Germinal center (tissue), 1 donor: ENCODE data around the gene ALAD.
"Not testable (repeated sequence)": the region's sequence is repeated elsewhere in the genome, so short reads cannot be mapped to it uniquely, and the experiment has no call there.

Experiments
- DNase-seq: peaks from one replicate; pipeline ENCODE4 v3.0.0; 2012; ENCODE audit warnings: mixed read lengths, low spot score

Gene ALAD

DNA sequence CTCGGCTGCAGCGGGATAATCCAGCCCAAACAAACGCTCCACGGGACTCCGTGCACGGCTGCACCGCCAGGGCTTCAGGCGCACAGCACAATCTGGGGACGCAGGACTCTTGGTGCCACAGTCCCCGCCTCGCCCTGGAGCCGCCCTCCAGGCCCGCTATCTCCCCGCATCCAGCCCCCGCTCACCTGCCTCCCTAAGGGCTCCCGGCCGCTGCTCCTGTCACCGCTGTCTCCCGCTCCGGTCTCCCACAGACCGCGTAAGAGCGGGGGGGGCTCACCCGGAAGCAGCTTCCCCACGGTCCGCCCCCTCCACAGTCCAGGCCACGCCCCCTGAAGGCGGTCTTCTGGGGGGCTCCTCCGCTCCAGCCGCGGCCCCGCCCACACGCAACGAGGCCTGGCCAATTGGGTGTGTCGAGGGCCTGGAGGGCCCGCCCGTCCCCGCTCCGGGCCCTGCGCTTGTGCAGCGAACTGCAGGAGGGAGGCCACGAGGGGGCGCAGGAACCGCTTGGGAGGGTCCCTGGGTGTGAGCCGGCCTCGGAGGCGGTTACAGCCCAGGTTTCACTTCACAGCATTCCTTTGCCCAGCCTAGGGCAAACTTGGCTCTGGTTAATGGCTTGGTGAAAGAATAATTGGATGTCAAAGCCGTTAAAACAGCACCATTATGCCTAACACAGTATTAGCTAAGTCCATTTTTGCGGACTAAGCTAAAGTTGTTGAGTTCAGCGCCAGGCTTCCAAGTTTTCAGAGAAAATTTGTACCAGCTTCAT, at the start of gene ALAD:
ALAD (minus strand) TSS at position 258 of the 766 bp plus-strand sequence. CDS start 7,725 bp downstream, outside the sequence.
- peak; percentile 99 for DNase-seq

DNA sequence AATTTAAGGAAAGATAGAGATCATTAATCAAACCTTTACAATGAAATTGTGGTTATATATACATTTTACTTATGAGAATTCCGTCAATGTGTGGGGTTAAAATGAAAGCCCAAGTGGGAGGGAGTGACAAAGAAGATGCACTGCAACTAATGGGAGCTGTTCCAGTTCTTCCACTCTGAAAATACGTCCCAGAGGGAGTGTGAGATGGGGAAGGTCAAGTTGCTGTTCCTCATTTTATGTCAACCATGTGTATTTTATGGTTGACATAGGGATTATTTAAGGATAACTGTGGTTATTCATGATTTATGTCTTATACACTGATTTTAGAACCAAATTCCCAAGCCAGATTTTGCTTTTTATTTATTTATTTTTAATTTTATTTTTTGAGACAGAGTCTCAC, 48.3 kb upstream of the ALAD start:
- no peak for DNase-seq

DNA sequence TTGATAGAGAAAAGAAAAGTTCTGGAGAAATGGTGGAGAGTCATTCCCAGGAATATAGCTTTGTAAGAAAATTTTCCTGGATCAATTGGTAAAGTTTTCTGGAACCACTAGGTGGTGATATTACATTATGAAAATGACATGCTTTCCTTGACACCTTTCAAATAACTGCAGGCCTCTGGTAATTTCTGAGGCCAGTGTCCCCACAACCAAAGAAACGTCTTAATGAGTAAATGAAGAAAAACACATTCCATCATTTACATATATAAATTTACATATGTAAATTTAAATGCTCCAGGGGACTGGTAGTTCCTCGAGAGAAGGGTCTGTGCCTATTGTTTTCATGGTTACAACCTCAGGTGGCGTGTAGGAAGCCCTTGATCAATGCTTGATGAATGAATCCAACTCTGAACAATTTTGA, 45.2 kb upstream of the ALAD start:
- peak; percentile 47 for DNase-seq

DNA sequence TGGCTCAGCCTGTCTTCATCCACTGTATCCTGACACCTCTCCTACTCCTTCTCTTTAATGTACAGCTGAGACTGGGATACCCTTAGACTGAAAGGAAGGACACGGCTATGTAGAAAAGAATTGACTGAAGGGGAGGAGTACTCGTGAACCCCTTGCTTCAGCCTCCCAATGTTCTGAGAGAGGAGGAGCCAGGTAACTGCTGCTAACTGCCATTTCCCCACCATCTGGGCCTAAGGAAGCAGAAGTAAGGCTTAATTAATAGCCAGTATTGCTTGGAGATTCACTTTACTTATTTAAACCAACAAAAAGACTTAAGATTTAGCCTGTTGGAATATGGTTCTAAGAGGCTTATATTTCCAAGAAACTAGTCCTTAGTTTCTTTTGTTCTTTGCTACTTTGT, 43.7 kb upstream of the ALAD start:
- no peak for DNase-seq

DNA sequence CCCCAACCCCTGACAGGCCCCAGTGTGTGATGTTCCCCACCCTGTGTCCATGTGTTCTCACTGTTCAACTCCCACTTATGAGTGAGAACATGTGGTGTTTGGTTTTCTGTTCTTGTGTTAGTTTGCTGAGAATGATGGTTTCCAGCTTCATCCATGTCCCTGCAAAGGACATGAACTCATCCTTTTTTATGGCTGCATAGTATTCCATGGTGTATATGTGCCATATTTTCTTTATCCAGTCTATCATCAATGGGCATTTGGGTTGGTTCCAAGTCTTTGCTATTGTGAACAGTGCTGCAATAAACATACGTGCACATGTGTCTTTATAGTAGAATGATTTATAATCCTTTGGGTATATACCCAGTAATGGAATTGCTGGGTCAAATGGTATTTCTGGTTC, 36.6 kb upstream of the ALAD start:
- DNase-seq = not testable (repeated sequence)

DNA sequence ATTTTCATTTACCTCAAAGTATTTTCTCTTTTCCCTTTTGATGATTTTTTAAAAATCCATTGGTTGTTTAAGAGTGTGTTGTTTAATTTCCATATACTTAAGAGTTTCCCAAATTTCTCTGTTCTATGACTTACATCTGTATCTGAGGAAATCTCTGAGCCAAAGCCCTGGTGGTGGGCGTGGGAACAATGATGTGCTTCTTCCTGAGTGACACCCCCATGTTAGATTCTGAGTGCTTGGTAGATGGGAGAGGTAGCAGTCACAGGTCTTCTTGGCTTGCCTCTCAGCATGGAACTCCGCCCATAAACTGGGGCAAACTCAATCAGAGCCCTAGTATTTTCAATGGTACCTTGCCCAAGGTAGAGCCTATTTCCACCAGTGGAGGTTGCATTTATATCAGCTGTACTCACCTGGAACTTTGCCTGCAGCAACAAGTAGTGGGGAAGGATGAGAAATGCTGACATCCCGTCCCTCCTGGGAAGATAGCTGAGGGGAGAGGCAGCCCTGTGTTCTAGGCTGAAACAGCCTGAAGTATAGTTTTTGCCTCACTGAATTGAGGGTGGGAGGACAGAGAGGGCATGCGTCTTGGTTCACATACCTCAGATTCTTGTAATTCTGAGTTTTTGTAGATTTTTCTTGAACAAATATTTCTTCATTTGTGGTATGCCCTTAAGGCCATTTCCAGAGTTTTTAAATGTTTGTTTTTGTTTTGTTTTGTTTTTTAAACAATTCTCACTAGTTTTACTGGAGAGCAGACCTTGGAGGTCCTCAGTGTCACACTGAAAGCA, 35.8 kb upstream of the ALAD start:
- DNase-seq = no peak

DNA sequence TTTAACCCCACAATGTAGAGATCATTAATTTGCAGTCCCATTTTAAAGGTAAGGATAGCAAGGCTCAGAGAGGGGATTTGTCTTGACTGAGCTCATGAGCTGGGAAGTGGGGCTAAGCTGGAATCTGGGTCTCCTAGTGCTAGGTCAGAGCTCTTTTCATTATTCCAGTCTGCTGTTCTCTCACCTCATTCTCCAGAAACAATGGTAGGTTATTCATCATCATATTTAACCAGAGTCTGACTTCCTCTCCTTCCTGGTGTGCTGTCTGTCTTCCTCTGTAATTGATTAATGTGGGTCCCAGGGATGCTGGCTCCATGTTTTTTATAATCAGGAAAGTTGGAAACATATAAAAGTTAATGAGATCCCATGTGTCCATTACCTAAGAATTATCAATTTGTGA, 30.1 kb upstream of the ALAD start:
- DNase-seq = no peak

DNA sequence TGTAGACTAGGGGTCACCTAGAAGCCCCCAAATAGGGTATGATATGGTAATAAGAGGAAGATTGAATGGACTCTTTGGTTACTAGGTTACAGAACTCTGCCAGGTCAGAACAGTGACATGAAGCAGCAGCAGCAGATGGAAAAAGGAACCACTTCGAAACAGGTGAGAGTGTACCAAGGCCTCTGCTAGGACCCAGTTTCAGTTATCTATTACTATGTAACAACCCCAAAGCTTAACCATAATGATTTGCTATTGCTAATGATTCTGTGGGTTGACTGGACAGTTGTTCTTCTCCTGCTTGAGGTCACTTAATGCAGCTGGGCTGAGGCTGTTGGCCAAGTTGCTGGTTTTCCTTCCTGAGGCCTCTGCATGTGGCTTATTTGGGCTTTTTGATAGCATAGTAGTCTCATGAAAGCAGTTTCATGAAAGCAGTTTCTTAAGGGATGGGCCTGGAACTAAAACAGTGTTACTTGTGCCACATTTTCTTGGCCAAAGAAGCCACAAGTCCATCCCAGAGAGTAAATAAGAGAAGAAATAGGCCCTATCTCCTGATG, 27.1 kb upstream of the ALAD start:
- no peak for DNase-seq

DNA sequence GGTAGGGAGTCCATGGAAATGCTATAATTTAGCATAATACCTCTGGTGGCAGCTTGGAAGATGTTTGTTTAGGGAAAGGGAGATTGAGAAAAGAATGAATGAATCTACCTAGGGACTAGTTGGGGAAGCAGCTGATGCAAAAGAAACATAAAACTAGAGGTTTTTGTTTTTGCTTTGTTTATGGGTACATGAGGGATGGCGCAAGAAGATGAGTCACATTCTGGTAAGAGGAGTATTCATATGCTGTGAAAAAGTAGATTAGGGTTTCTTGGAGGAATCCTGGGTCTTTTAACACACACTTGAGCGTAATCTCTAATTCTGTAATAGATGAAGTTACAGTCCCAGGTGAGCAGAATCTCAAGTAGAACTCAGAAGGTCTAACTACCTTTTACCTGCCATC, 26.5 kb upstream of the ALAD start:
- no peak for DNase-seq

DNA sequence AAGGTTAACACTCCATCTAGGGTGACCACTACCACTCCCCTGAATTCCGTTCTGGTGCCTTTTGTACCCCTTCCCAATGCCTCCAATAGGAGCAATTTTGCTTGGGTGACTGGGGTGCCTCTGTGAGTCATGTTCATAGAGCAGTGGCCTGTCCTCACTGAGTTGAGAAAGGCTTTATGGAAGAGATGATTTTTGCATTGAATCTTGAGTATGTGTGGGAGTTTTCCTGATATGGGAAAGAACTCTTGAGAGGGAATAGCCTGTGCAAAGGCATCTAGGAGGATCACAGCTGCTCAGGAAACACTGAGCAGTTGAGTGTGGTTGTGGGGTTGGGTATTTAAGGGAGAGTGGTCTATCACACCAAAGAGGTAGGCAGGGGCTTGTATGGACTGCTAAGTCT, 25.6 kb upstream of the ALAD start:
- no peak for DNase-seq

DNA sequence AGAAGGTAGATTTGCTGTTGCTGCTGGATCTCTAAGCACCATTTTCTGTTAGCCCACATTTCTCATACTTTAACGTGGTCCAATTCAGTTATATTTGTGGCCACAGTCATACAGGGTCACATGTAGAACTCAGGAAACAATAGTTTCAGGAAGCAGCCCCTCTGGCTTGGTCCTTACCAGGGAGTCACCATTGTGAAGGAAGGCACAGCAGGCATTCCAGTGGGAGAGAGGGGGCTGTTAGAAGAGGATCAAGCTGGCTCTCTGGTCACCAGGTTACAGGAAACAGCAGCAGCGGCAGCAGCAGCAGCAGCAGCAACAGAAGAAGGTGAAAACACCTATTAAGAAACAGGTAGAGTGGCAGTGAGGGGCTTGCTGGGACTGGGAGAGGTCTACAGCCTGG, 24.0 kb upstream of the ALAD start:
- DNase-seq = no peak

DNA sequence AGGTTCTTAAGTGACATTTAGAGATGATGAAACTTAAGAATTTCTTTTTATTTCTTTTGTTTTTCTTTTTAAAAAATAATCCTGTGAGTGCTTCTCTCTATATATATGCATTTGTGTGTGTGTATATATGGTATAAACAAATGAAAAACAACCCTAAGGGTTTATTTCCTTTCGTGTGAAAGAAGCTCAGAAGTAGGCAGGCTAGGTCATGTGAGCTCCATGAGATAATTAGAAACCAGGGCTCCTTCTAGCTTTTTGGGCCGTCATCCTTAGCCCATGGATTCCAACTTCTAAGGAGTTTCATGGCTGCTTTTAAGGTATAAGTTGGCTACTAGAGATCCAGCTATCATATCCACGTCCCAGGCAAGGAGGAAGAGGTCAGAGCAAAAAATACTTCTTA, 20.6 kb upstream of the ALAD start:
- DNase-seq = no peak

DNA sequence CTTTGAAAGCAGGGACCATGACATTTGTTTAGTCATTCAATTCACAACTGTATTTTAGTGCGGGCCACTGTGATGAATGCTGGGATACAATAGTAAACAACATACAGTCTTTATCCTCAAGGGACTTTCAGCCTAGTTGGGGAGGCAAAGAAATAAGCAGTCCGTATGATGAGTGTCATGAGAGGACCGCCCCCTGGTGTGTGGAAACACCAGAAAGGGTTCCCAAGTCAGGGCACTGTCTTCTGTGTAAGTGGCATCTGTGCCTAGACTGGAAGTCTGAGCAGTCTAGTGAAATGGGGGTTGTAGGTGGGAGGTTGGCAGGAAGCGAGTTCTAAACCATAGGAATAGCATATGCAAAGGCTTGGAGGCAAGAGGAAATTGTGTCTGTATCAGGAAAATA, 16.3 kb upstream of the ALAD start:
- no peak for DNase-seq

DNA sequence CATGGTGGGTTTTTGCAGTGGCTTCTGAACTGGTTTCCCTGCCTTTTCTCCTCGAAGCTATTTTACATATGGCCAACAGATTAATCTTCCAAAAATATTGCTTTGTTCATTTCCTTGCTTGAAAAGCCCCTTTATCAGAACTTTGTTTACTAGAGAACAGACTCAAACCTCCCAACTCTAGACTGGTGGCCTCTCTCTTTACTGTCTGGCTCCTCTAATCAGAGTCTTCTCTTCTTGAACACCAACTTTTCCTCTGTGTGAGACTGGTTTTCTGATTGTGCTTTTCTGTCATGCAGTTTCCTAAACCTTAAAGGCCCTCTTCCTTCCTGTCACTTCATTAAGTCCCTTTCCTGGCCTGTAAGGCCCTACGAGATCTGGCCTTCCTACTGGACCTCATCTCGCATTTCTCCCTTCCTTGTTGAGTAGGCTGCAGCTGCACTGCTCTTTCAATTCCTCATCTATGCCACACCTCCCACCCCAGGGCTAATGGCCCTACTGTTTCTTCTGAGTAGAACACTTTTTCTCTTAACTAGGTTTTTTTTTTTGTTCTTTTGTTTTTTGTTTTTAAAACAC, 15.2 kb upstream of the ALAD start:
- peak; percentile 61 for DNase-seq

DNA sequence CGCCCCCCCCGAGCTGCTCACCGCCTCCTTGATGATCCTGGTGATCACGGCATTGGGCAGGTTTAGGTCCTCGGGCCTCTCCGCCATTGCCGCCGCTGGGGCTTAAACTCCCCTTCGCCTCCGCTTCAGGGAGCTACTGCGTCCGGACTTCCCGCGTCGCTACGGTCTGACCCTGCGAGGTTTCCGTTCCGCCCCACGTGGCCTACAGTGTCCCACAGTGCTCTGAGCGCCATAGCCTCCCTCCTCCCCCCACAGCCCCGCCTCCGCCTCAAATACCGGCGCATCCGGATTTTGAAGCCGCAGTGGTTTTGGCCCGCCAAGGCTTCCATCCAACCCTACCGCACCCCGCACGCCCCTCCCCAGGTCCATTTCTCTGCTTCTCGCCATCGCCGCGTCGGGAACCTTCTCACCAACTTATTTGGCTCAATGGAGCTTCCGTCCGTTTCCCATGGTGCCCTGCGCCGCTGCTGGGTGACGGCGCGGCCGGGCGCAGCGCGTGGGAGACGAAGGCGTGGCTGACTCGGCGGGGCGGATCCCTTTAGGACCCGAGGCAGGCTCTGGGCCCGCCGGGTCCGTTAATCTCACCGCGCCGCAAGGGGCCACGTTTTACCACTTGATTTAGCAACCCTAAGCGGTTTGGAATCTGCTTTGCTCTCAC, 9.3 kb upstream of the ALAD start, which contains the start of the genes C9orf43 and POLE3:
C9orf43 (plus strand) TSS at position 541 of the 658 bp plus-strand sequence. CDS start 2,747 bp downstream, outside the sequence.
POLE3 (minus strand) TSS at position 469 of the 658 bp plus-strand sequence; CDS start at position 87, 382 bp downstream.
- peak; percentile 94 for DNase-seq

DNA sequence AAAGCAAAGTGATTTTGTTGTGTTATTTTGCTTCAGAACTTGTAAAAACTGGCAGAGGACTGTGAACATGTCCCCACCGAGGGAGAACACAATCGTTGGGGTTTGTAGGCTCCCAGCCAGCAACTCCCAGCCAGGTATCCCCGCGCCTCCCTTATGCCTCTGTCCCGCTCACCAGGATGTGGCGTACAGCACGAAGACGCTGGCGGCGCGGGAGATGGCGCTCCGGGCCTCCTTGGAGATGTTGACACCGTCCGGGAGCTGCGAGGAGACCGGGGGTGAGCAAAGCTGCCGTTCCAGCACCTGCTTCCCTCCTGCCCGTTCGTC, 8.8 kb upstream of the ALAD start:
- DNase-seq = no peak

DNA sequence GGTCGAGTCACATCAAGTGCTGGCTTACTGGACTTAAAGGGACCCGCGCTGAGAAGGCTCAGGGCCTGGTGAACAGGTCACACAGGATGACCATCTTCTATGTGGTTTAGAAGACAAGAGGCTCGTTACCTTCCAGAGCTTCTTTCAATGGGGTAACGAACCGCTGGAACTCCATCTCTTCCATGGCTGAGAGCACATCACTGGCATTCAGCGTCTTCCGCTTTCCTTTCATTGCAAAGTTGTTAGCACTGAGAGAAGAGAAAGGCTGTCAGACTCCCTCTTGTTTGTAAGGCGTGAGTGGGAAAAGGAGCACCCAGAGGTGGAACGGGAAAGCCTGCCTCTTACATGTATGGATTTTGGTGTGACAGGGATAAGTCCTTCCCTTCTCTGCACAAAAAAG, 8.4 kb upstream of the ALAD start:
- DNase-seq = no peak

DNA sequence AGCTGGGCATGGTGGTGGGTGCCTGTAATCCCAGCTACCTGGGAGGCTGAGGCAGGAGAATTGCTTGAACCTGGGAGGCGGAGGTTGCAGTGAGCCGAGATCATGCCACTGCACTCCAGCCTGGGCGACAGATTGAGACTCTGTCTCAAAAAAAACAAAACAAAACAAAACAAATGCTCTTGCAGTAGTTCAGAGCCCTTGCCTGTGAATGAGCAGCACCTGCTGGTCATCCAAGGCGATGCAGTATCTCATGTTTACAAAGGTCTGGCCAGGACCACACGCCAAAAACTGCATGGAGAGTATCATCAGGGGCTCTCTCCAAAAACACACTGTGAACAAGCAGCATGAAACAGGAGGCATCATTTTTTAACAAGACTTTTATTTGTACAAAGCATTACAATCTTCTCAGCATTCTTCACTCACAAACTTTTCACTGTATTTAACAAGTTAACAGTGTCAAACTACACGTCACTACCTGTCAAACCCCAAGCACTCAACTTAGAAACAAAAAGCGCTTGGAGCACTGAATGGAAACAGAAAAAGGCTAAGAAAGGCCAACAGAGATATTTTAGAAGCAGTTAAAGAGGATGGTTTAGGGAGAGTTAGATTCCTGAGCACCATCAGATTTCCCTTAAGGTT, 5.9 kb upstream of the ALAD start:
- peak; percentile 58 for DNase-seq

DNA sequence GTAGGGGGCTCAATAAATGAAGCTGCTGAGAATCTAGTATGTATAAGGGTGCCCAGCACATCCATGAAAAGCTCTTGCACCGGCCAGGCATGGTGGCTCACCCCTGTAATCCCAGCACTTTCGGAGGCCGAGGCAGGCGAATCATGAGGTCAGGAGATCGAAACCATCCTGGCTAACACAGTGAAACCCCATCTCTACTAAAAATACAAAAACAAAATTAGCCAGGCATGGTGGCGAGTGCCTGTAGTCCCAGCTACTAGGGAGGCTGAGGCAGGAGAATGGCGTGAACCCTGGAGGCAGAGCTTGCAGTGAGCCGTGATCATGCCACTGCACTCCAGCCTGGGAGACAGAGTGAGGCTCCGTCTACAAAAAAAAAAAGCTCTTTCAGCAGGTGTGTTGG, 5.3 kb upstream of the ALAD start:
- not testable (repeated sequence) for DNase-seq

DNA sequence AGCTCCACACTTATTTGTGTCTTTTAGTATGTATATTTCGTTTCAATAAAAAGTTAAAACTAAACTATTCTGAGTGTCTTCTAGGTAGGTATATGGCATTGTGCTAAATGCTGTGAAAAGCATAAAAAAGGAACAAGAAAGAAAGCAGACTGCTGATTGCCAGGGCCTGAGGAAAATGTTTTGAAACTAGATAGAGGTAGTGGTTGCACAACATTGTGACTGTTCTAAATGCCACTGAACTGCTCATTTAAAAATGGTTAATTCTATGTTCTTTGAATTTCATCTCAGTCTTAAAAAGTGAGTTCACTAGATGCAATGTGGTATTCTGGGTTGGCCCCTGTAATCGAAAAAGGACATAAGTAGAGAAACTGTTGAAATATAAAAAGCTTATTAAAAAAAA, 2.6 kb upstream of the ALAD start:
- no peak for DNase-seq

DNA sequence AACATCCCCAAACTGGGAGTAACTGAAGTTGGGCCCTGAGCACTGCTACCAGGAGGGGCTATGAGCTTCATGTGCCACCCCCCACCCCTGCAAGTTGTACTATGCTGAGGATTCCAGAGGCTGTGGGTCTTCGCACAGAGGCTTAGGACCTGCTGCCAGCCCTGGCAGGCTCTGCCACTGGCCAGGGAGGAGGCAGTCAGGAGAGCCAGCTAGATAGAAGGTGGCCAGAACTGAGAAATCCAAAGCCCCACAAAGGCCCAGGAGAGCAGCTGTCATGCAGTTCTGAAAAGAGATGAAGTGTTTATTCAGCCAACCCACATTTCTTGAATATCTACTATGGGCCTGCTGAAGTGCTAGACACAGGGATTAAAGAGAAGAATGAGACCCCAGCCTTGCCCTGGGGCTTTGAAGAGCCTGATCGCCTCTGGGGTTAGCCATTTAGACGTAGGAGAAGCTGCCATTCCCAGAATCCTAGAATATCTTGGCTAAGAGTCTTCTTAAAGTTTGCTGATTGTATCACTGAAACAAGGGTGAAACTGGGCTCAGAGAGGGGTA, 1.4 kb downstream of the ALAD start:
- no peak for DNase-seq
